IMR-90 (cell line): ENCODE measurements around the gene IGLON5.

ENCODE experiments used
- BHLHE40 ChIP-seq: fragments of 150-350 bp; IDR thresholded peaks from 2 replicates; pipeline ENCODE4 v1.6.1; 2016; ENCODE audit warnings: mild to moderate bottlenecking, low read depth, low read length
- CTCF ChIP-seq: conservative IDR thresholded peaks from 2 replicates; pipeline ENCODE4 v1.5.1; 2012; ENCODE audit warnings: mild to moderate bottlenecking, low read depth, low read length, improper control_type of control experiment
- FOS ChIP-seq: fragments of 150-350 bp; IDR thresholded peaks from 2 replicates; pipeline ENCODE4 v1.6.1; 2016; ENCODE audit warnings: low read depth, low read length
- MAFK ChIP-seq: IDR thresholded peaks from 2 replicates; pipeline ENCODE4 v1.6.1; 2012; ENCODE audit warnings: low read depth, low read length, improper control_type of control experiment
- MXI1 ChIP-seq: IDR thresholded peaks from 2 replicates; pipeline ENCODE4 v1.6.1; 2012; ENCODE audit warnings: low read depth, mild to moderate bottlenecking, low read length, moderate library complexity, borderline replicate concordance
- POLR2A ChIP-seq: IDR thresholded peaks from 2 replicates; pipeline ENCODE4 v1.6.1; 2012; ENCODE audit warnings: mild to moderate bottlenecking, low read depth, low read length
- RAD21 ChIP-seq: IDR thresholded peaks from 2 replicates; pipeline ENCODE4 v1.6.1; 2012; ENCODE audit warnings: low read length, improper control_type of control experiment
- RCOR1 ChIP-seq: IDR thresholded peaks from 2 replicates; pipeline ENCODE4 v1.6.1; 2012; ENCODE audit warnings: mild to moderate bottlenecking, low read length, improper control_type of control experiment; ENCODE audit not compliant: insufficient replicate concordance
- RFX5 ChIP-seq: IDR thresholded peaks from 2 replicates; pipeline ENCODE4 v1.8.0; 2012; ENCODE audit warnings: low read depth, mild to moderate bottlenecking, low read length, moderate library complexity
- SMC3 ChIP-seq: fragments of 150-350 bp; IDR thresholded peaks from 2 replicates; pipeline ENCODE4 v1.6.1; 2016; ENCODE audit warnings: low read depth, mild to moderate bottlenecking, antibody characterized with exemption, low read length, moderate library complexity
- TF ChIP-seq, protein P1 (sequence below): fragments of 150-350 bp; IDR thresholded peaks from 2 replicates; pipeline ENCODE4 v1.6.1; 2017; ENCODE audit warnings: mild to moderate bottlenecking, antibody characterized with exemption, low read length, low read depth

GRCh38 chr19:51367255-51367564, 55.8 kb downstream of the IGLON5 start:
- TF ChIP-seq, protein P1, sequence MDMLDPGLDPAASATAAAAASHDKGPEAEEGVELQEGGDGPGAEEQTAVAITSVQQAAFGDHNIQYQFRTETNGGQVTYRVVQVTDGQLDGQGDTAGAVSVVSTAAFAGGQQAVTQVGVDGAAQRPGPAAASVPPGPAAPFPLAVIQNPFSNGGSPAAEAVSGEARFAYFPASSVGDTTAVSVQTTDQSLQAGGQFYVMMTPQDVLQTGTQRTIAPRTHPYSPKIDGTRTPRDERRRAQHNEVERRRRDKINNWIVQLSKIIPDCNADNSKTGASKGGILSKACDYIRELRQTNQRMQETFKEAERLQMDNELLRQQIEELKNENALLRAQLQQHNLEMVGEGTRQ = no peak
- TF ChIP-seq CTCF = no peak
- no peak for TF ChIP-seq RAD21
- 0 out of 2 replicates have a peak, but pooled peaks have one; percentile 6 for TF ChIP-seq POLR2A
- no peak for TF ChIP-seq RCOR1
- TF ChIP-seq BHLHE40 = no peak
- TF ChIP-seq MXI1 = no peak
- TF ChIP-seq FOS = no peak
- no peak for TF ChIP-seq SMC3
- TF ChIP-seq RFX5 = no peak
- TF ChIP-seq MAFK = no peak
